SJCRH30 (cell line): ENCODE results near the gene ZNF605. TPM values are rescaled to one million over a fixed set of nuclear protein-coding genes. Genes with fewer than 3 reads are reported as not detected.
"Not testable (repeated sequence)": the region's sequence is repeated elsewhere in the genome, so short reads cannot be mapped to it uniquely, and the experiment has no call there.

Source experiments
- DNase-seq, 2 experiments: peaks; one replicate each; pipeline ENCODE4 v3.0.0-alpha.2; 2015 to 2020
- H3K27ac ChIP-seq: fragments of 250-450 bp; sonication (Bioruptor Pico); 2 replicates; pipeline ENCODE4 v1.5.1; 2020; ENCODE audit warnings: mild to moderate bottlenecking, moderate library complexity
- H3K27me3 ChIP-seq: fragments of 250-450 bp; sonication (Bioruptor Pico); 2 replicates; pipeline ENCODE4 v1.5.1; 2020; ENCODE audit warnings: mild to moderate bottlenecking, moderate library complexity
- H3K36me3 ChIP-seq: fragments of 250-450 bp; sonication (Bioruptor Pico); 2 replicates; pipeline ENCODE4 v1.5.1; 2020; ENCODE audit warnings: mild to moderate bottlenecking, moderate library complexity
- H3K4me1 ChIP-seq: fragments of 250-450 bp; sonication (Bioruptor Pico); 2 replicates; pipeline ENCODE4 v1.5.1; 2020; ENCODE audit warnings: mild to moderate bottlenecking, moderate library complexity
- H3K4me3 ChIP-seq: fragments of 250-450 bp; sonication (Bioruptor Pico); 2 replicates; pipeline ENCODE4 v1.5.1; 2020; ENCODE audit warnings: mild to moderate bottlenecking, moderate library complexity
- H3K9me3 ChIP-seq: fragments of 250-450 bp; sonication (Bioruptor Pico); replicated peaks from 2 replicates; pipeline ENCODE4 v1.5.1; 2020; ENCODE audit warnings: mild to moderate bottlenecking, moderate library complexity
- total RNA-seq: library from RNA; depleted of rRNA; stranded (reverse); fragments of >200 nt; shearing (Covaris generic); gene quantifications from 2 replicates; pipeline ENCODE4 v1.2.3, GENCODE V29; 2014

The ZNF605 gene
- total RNA-seq, 1 experiment from 2014 or later = 7.6 TPM

DNA sequence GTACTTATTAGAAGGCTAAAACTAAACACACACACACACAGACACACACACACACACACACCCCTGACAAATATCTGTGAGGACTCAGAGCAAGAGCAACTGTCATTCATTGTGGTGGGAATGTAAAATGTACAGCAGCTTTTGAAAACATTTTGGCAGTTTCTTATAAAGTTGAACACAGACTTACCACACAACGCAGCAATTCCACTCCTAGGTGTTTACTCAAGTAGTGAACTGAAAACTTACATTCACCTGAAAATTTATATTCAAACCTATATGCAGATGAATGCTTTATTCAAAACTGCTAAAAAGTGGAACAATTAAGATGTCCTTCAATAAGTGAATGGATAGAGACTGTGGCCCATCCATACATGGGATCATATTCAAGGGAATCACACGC lies 18.6 kb downstream of the ZNF605 start:
- H3K4me3 ChIP-seq = no peak overlapping the region
- H3K27me3 ChIP-seq = no peaks in the 10 kb centered on the region
- H3K9me3 ChIP-seq = 0 out of 2 replicates have a peak, but pooled peaks cover 2% of the 10 kb centered on the region
- no peaks in the 10 kb centered on the region for H3K4me1 ChIP-seq
- no peak for DNase-seq
- H3K27ac ChIP-seq = no peak overlapping the region
- H3K36me3 ChIP-seq = peaks cover 13% of the 10 kb centered on the region

- not testable (repeated sequence) for H3K36me3 ChIP-seq, DNase-seq, H3K27ac ChIP-seq, H3K27me3 ChIP-seq, H3K4me3 ChIP-seq, H3K9me3 ChIP-seq, H3K4me1 ChIP-seq
Measured at GRCh38 chr12:132936921-132937320, 19.2 kb downstream of the ZNF605 start.

GRCh38 chr12:132936163-132936562 lies 19.9 kb downstream of the ZNF605 start:
- Histone ChIP-seq H3K36me3 (peaks cover 5% of the 10 kb centered on the region; the same call in 1 of the 2 replicates), H3K4me1 (no peaks in the 10 kb centered on the region), H3K27me3 (no peaks in the 10 kb centered on the region), H3K27ac (no peak overlapping the region), H3K9me3 (peaks cover 8% of the 10 kb centered on the region), H3K4me3 (no peak overlapping the region)
- no peak for DNase-seq

DNA sequence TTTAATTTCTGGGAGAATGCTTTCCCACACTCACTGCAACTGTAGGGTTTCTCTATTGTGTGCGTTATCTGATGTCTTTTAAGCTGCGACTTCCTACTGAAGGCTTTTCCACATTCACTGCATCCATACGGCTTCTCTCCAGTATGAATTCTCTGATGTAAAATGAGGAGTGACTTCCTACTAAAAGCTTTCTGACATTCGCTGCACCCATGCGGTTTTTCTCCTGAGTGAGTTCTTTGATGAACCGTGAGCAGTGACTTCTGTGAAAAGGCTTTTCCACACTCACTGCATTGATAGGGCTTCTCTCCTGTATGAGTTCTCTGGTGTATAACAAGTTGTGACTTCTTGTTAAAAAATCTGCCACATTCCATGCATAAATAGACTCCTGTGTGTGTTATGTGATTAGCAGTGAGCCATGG lies 29.7 kb downstream of the ZNF605 start:
- no peak for DNase-seq
- Histone ChIP-seq H3K9me3 (peaks cover 51% of the 10 kb centered on the region), H3K4me1 (no peaks in the 10 kb centered on the region), H3K27me3 (no peaks in the 10 kb centered on the region), H3K4me3 (no peak overlapping the region), H3K27ac (no peak overlapping the region), H3K36me3 (no peaks in the 10 kb centered on the region; the same call in 1 of the 2 replicates)

DNA sequence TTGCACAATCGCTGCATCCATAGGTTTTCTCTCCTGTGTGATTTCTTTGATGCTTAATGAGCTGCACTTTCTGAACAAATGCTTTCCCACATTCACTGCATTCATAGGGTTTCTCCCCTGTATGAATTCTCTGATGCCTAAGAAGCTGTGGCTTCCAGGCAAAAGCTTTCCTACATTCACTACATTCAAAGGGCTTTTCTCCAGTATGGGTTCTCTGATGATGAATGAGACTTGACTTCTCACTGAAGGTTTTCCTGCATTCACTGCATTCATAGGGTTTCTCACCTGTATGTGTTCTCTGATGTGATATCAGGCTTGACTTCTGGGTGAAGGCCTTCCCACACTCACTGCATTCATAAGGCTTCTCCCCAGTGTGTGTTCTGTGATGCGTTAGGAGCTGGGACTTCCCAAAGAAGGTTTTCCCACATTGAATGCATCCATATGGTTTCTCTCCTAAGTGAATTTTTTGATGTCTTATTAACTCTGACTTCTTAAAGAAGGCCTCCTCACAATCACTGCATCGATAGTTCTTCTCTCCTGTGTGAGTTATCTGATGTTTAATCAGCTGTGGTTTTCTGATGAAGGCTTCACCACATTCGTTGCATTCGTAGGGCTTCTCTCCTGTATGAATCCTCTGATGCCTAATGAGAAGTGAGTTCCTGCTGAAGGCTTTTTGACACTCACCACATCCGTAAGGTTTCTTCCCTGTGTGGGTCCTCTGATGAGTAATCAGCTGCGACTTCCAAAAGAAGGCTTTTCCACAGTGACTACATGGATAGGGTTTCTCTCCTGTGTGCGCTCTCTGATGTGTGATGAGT lies 30.3 kb downstream of the ZNF605 start:
- Histone ChIP-seq H3K9me3 (peaks cover 48% of the 10 kb centered on the region), H3K4me3 (no peak overlapping the region), H3K4me1 (no peaks in the 10 kb centered on the region), H3K27ac (no peak overlapping the region), H3K27me3 (no peaks in the 10 kb centered on the region), H3K36me3 (no peaks in the 10 kb centered on the region)
- DNase-seq = peak in 1 of 2 experiments; percentile 13

DNA sequence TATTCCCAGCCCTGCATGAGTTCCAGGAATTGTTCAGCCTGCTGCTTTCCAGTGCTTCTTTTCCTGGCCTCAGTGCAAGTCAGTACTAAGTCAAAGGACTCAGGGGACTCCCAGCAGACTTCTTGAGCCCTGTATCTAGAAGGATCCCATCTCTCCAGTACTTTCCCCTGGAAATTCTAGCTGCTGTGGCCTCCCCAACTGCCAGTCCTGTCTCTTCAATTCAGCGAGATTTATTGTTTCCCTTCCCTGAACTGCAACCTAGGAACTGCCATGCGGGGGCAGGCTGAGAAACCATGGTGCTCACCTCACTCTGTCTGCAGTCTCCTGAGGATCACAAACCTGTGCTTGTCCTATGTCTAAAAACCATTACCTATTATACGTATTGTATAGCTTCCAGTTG lies 31.8 kb downstream of the ZNF605 start:
- Histone ChIP-seq H3K36me3 (no peaks in the 10 kb centered on the region), H3K4me3 (no peak overlapping the region), H3K27me3 (no peaks in the 10 kb centered on the region), H3K27ac (no peak overlapping the region), H3K9me3 (peaks cover 41% of the 10 kb centered on the region), H3K4me1 (no peaks in the 10 kb centered on the region)
- DNase-seq = no peak

DNA sequence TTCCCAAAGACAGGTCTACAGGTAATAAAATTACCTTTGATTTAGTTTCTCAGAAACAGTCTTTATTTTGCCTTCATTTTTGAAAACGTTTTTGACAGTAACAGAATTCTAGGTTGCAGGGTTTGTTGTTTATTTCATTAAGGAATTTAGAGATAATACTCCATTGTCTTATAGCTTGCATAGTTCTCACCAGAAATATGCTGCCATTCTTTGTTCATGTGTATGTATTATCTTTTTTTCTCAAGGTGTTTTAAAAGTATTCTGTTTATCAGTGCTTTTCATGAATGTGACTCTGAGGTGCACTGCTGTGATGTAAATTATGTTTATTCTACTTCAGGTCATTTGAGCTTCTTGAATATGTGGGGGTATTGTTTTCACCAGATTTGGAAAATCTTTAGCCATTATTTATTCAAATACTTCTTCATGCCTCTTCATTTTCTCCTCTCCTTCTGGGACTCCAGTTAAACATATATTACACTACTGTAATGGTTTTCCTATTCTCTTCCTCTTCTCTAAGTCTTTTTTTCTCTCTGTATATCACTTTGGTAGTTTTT lies 32.7 kb downstream of the ZNF605 start:
- H3K27ac ChIP-seq = no peak overlapping the region
- H3K4me1 ChIP-seq = no peaks in the 10 kb centered on the region
- H3K4me3 ChIP-seq = no peak overlapping the region
- peaks cover 40% of the 10 kb centered on the region for H3K9me3 ChIP-seq
- no peaks in the 10 kb centered on the region for H3K27me3 ChIP-seq
- DNase-seq = no peak
- no peaks in the 10 kb centered on the region for H3K36me3 ChIP-seq

DNA sequence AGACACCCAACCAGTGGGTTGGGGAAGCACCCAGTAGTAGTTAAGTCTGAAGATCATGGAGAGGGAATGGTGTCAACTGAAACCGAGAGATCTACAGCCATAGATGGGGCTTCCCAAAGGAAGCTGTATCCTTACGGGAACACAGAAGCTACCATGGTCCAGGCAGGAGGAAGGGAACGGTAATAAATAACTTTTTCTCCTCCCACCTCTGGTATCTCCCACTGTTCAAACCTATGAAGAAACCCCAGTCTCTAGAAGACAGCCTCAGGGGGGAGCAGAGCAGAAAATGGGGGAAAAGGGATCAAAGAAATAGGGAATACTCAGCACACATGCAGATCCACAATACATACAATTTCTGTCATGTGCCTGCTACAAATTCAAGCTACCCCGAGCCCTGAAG lies 33.4 kb downstream of the ZNF605 start:
- DNase-seq = no peak
- Histone ChIP-seq H3K27me3 (no peaks in the 10 kb centered on the region), H3K4me1 (no peaks in the 10 kb centered on the region), H3K27ac (no peak overlapping the region), H3K4me3 (no peak overlapping the region), H3K9me3 (peaks cover 34% of the 10 kb centered on the region), H3K36me3 (no peaks in the 10 kb centered on the region)

- H3K9me3 ChIP-seq = peaks cover 29% of the 10 kb centered on the region
- H3K27ac ChIP-seq = no peak overlapping the region
- no peaks in the 10 kb centered on the region for H3K4me1 ChIP-seq
- no peaks in the 10 kb centered on the region for H3K36me3 ChIP-seq
- no peak for DNase-seq
- no peaks in the 10 kb centered on the region for H3K27me3 ChIP-seq
- no peak overlapping the region for H3K4me3 ChIP-seq
Measured at GRCh38 chr12:132921685-132922084, 34.4 kb downstream of the ZNF605 start.

- H3K27me3 ChIP-seq = no peaks in the 10 kb centered on the region
- H3K4me3 ChIP-seq = no peak overlapping the region
- no peak for DNase-seq
- no peak overlapping the region for H3K27ac ChIP-seq
- no peaks in the 10 kb centered on the region for H3K4me1 ChIP-seq
- peaks cover 5% of the 10 kb centered on the region; the same call in 1 of the 2 replicates for H3K9me3 ChIP-seq
- H3K36me3 ChIP-seq = no peaks in the 10 kb centered on the region
Measured at GRCh38 chr12:132918680-132919079, 37.4 kb downstream of the ZNF605 start.

- no peak overlapping the region for H3K4me3 ChIP-seq
- H3K27me3 ChIP-seq = no peaks in the 10 kb centered on the region
- no peak overlapping the region for H3K27ac ChIP-seq
- no peaks in the 10 kb centered on the region; the same call in 1 of the 2 replicates for H3K9me3 ChIP-seq
- H3K4me1 ChIP-seq = no peaks in the 10 kb centered on the region
- H3K36me3 ChIP-seq = no peaks in the 10 kb centered on the region
- no peak for DNase-seq
Measured at GRCh38 chr12:132909030-132909368, 47.1 kb downstream of the ZNF605 start.

DNA sequence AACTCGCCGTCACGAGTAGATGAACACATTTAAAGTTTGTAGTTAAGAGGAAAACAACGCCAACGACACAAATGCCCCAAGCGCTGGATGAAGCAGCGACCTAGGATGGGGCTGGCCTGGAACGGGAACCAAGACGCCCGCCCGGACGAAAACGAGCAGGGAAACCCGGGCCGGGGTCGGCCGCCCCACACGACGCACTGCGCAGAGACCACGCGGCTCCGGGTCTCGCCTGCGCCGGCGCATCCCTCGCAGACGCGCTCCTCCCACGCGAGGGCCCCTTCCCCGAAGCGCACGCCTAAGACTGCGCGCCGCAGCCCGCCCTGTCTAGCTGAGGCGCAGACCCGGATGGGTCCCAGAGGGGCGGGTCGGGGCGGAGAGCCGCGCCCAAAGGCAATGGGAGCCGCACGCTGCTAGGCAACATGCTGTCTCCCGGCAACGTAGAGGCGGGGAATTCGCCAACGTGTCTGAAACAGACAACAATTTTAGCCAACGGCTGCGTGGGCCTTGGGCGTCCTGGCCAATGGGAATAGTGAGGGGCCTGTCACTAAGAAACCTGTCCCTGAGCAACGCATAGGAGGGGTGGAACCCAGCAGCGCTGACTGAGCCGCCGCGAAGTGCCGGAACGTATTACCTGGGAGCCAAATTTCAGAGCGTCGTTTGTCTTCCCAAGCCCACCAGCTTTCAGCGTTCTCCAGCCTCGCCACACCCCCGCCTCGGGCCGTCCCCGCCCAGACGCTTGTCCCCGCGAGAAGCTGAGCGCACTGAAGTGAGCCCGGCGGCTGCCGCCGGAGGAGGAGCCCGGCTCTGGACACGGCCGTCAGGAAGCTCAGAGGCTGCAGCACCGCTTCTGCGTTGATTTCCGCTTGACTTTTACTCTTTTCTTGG lies 47.7 kb downstream of the ZNF605 start:
- no peaks in the 10 kb centered on the region for H3K36me3 ChIP-seq
- no peaks in the 10 kb centered on the region for H3K4me1 ChIP-seq
- H3K27me3 ChIP-seq = no peaks in the 10 kb centered on the region
- peak; percentile 12 to 18 for DNase-seq
- H3K4me3 ChIP-seq = no peak overlapping the region
- H3K9me3 ChIP-seq = no peaks in the 10 kb centered on the region; the same call in 1 of the 2 replicates
- no peak overlapping the region for H3K27ac ChIP-seq

- H3K4me1 ChIP-seq, H3K4me3 ChIP-seq, H3K27ac ChIP-seq, H3K27me3 ChIP-seq, DNase-seq, H3K36me3 ChIP-seq, H3K9me3 ChIP-seq: not testable (repeated sequence)
Measured at GRCh38 chr12:132907789-132908144, 48.3 kb downstream of the ZNF605 start.

DNA sequence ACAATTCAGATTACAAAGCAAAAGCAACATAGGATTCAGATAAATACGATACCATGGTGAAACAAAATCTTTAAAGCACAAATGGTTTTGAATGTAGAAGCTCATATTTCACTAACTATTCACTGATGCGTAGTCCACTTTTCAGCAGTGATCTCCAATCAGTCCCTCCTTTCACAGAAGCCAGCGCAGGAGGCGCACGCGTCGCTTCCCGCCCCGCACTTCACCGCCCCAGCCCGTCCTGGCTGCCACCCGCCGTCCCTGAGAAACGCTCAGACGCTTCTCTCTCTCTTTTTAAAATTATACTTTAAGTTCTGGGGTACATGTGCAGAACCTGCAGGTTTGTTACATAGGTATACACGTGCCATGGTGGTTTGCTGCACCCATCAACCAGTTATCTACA lies 48.9 kb downstream of the ZNF605 start:
- no peaks in the 10 kb centered on the region for H3K36me3 ChIP-seq
- H3K9me3 ChIP-seq = no peaks in the 10 kb centered on the region; the same call in 1 of the 2 replicates
- H3K4me3 ChIP-seq = no peak overlapping the region
- H3K27me3 ChIP-seq = no peaks in the 10 kb centered on the region
- no peak overlapping the region for H3K27ac ChIP-seq
- H3K4me1 ChIP-seq = no peaks in the 10 kb centered on the region
- DNase-seq = no peak

GRCh38 chr12:132904718-132905328 lies 51.3 kb downstream of the ZNF605 start:
- H3K9me3 ChIP-seq = no peaks in the 10 kb centered on the region
- no peaks in the 10 kb centered on the region for H3K27me3 ChIP-seq
- no peaks in the 10 kb centered on the region for H3K4me1 ChIP-seq
- no peak overlapping the region for H3K4me3 ChIP-seq
- H3K27ac ChIP-seq = no peak overlapping the region
- no peaks in the 10 kb centered on the region for H3K36me3 ChIP-seq
- DNase-seq = no peak
